Activated naive CD8-positive, alpha-beta T cell treated with anti-CD3 and anti-CD28 coated beads, Interleukin-2, amount 10 ng/mL, durations not matched to agents 7 days and 5 days (primary cell): ENCODE data around the gene RNF148. TPM values are rescaled to one million over a fixed set of nuclear protein-coding genes. Genes with fewer than 3 reads are reported as not detected.

Experiments
- ATAC-seq: fragments of 150-1000 bp; cut with Tn5 transposase; one replicate; pipeline ENCODE4 v1.10.0; 2021; ENCODE audit warnings: low read depth, moderate library complexity
- POLR2A ChIA-PET: fragments of 350-600 bp; sonication (Branson Sonifier 250); formaldehyde crosslinking; loops from one replicate; lab custom pipeline; 2021; ENCODE audit warnings: antibody characterized with exemption; lab: Charles Lee
- DNase-seq: peaks from one replicate; pipeline ENCODE4 v3.0.0; 2021
- H3K27ac Mint-ChIP-seq: one replicate; pipeline ENCODE4 v1.8.0; 2022; ENCODE audit warnings: mild to moderate bottlenecking, mixed read lengths
- H3K27me3 Mint-ChIP-seq: one replicate; pipeline ENCODE4 v1.8.0; 2022; ENCODE audit warnings: mild to moderate bottlenecking, moderate library complexity, mixed read lengths
- H3K36me3 Mint-ChIP-seq: one replicate; pipeline ENCODE4 v1.8.0; 2021; ENCODE audit warnings: mild to moderate bottlenecking, mixed read lengths
- H3K4me1 Mint-ChIP-seq: one replicate; pipeline ENCODE4 v1.8.0; 2021; ENCODE audit warnings: mixed read lengths
- H3K4me3 Mint-ChIP-seq: one replicate; pipeline ENCODE4 v1.8.0; 2022; ENCODE audit warnings: mild to moderate bottlenecking, moderate library complexity, mixed read lengths
- H3K9me3 Mint-ChIP-seq: one replicate; pipeline ENCODE4 v1.8.0; 2021; ENCODE audit warnings: mixed read lengths
- total RNA-seq, 2 experiments: library from RNA; stranded (reverse); gene quantifications; one replicate each; pipeline ENCODE4 v1.2.3, GENCODE V29; 2021

RNF148 gene
- total RNA-seq, 2 experiments from 2014 or later: not detected

- Mint-ChIP-seq H3K27ac (no peak overlapping the region), H3K9me3 (no peaks in the 10 kb centered on the region), H3K4me3 (no peak overlapping the region), H3K27me3 (no peaks in the 10 kb centered on the region), H3K4me1 (no peaks in the 10 kb centered on the region), H3K36me3 (no peaks in the 10 kb centered on the region)
- DNase-seq: no peak
- no peak for ATAC-seq
- POLR2A ChIA-PET: no interaction called here
Observed at GRCh38 chr7:122715183-122715582, 12.5 kb upstream of the RNF148 start.

DNA sequence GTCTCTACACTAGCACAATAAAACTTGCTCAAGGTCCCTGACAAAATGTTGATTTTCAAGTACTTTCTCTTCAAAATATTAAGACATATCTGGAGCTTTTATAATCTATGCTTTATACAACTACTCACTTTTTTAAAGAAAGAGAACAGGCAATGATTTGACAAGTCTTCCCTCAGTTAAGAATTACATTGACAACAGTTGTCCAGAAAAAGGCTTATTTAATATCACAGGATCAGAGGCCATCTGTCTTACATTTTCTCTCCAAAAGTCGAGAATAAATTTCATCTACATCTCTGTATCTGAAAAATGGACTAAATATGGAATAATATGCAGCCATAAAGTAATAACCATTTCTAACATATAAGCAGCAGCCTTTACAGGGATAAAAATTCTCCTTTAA, 8.2 kb upstream of the RNF148 start:
- no peak overlapping the region for H3K27ac Mint-ChIP-seq
- DNase-seq: no peak
- no peaks in the 10 kb centered on the region for H3K4me1 Mint-ChIP-seq
- no peaks in the 10 kb centered on the region for H3K36me3 Mint-ChIP-seq
- POLR2A ChIA-PET: no interaction called here
- ATAC-seq: no peak
- no peaks in the 10 kb centered on the region for H3K27me3 Mint-ChIP-seq
- no peak overlapping the region for H3K4me3 Mint-ChIP-seq
- H3K9me3 Mint-ChIP-seq: no peaks in the 10 kb centered on the region

DNA sequence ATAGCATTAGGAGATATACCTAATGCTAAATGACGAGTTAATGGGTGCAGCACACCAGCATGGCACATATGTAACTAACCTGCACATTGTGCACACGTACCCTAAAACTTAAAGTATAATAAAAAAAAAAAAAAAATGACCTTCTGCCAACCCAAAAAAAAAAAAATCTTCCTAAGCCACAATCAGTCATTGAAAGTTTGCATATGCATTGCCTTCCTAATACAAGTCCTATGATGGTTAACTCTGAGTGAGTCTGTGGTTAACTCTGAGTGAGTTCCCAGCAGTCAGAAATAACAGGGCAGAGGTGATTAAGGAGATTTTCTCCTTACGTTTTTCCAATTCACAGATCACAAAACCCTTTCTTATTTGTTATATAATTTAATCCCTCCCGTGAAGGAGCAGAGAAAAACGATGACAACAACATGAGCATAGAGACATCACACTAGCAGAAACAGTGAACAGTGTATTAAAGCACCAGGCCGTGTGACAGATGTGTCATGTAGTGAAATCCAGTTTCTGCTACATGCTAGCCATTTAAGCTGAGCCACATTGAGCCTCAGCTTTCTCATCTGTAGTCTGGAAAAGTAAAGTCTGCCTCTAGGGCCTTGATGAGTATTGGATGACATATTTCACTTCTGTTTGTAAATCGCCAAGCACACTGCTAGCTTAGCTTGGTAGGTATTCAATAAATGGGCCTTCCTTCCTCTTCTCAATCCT, 7.4 kb upstream of the RNF148 start:
- no peak for ATAC-seq

GRCh38 chr7:122706836-122707235, 4.1 kb upstream of the RNF148 start:
- Mint-ChIP-seq H3K4me3 (no peak overlapping the region), H3K27me3 (no peaks in the 10 kb centered on the region), H3K36me3 (no peaks in the 10 kb centered on the region), H3K4me1 (no peaks in the 10 kb centered on the region), H3K9me3 (peaks cover 1% of the 10 kb centered on the region), H3K27ac (no peak overlapping the region)
- POLR2A ChIA-PET: no interaction called here
- ATAC-seq (no peak), DNase-seq (no peak)

More for the DNA sequence above, 7.4 kb upstream of the RNF148 start:
- no peaks in the 10 kb centered on the region for H3K9me3 Mint-ChIP-seq
- H3K36me3 Mint-ChIP-seq: no peaks in the 10 kb centered on the region
- no peaks in the 10 kb centered on the region for H3K27me3 Mint-ChIP-seq
- no peak overlapping the region for H3K4me3 Mint-ChIP-seq
- no peaks in the 10 kb centered on the region for H3K4me1 Mint-ChIP-seq
- DNase-seq: no peak
- no peak overlapping the region for H3K27ac Mint-ChIP-seq
- POLR2A ChIA-PET: no interaction called here

GRCh38 chr7:122699017-122699416, 3.7 kb downstream of the RNF148 start, which contains the start of gene RNF133:
Gene RNF133 (minus strand): TSS chr7:122699117. CDS start chr7:122698918, 199 bp downstream.
- H3K36me3 Mint-ChIP-seq: no peaks in the 10 kb centered on the region
- ATAC-seq (no peak), DNase-seq (no peak)
- no peak within 1 kb of the TSS for H3K27ac Mint-ChIP-seq
- no peak within 1 kb of the TSS for H3K4me3 Mint-ChIP-seq
- H3K4me1 Mint-ChIP-seq: no peaks in the 10 kb centered on the region
- peaks cover 2% of the 10 kb centered on the region for H3K9me3 Mint-ChIP-seq
- POLR2A ChIA-PET: no interaction called here
- H3K27me3 Mint-ChIP-seq: no peaks in the 10 kb centered on the region

GRCh38 chr7:122695816-122696215, 6.9 kb downstream of the RNF148 start:
- no peaks in the 10 kb centered on the region for H3K27me3 Mint-ChIP-seq
- H3K4me1 Mint-ChIP-seq: no peaks in the 10 kb centered on the region
- ATAC-seq: no peak
- H3K9me3 Mint-ChIP-seq: peaks cover 5% of the 10 kb centered on the region
- POLR2A ChIA-PET: no interaction called here
- DNase-seq: no peak
- H3K4me3 Mint-ChIP-seq: no peak overlapping the region
- H3K36me3 Mint-ChIP-seq: no peaks in the 10 kb centered on the region
- H3K27ac Mint-ChIP-seq: no peak overlapping the region

GRCh38 chr7:122694697-122695096, 8.0 kb downstream of the RNF148 start:
- Mint-ChIP-seq H3K27ac (no peak overlapping the region), H3K36me3 (no peaks in the 10 kb centered on the region), H3K27me3 (no peaks in the 10 kb centered on the region), H3K9me3 (peaks cover 5% of the 10 kb centered on the region), H3K4me3 (no peak overlapping the region), H3K4me1 (no peaks in the 10 kb centered on the region)
- no peak for DNase-seq
- ATAC-seq: no peak
- POLR2A ChIA-PET: no interaction called here

DNA sequence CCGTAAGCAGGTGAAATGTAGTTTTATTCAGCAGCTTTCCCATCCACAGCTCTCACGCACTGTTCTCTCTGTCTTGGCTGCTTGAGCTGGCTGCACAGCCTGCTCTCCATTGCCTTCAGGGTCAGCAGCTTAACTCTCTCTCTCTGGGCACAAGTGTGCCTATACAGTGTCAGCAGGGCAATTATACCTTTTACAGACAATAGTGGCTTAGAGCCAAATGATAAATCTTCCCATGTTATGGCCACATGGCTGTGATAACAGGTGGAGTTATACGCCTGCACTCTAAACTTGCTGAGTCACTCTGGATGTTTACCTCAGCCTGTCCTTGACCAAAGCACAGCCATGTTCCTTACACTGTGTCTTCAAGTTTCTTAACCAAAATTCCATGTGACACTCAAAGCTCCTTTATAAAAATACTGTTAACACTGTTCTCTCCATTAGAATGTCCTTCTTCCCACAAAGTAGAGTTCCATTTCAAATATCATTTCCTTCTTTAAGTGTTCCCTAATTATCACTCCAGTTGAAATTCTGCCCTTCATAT, 9.9 kb downstream of the RNF148 start:
- Mint-ChIP-seq H3K36me3 (no peaks in the 10 kb centered on the region), H3K9me3 (peaks cover 5% of the 10 kb centered on the region), H3K27me3 (no peaks in the 10 kb centered on the region), H3K4me1 (no peaks in the 10 kb centered on the region), H3K4me3 (no peak overlapping the region), H3K27ac (no peak overlapping the region)
- POLR2A ChIA-PET: no interaction called here
- DNase-seq (no peak), ATAC-seq (no peak)

DNA sequence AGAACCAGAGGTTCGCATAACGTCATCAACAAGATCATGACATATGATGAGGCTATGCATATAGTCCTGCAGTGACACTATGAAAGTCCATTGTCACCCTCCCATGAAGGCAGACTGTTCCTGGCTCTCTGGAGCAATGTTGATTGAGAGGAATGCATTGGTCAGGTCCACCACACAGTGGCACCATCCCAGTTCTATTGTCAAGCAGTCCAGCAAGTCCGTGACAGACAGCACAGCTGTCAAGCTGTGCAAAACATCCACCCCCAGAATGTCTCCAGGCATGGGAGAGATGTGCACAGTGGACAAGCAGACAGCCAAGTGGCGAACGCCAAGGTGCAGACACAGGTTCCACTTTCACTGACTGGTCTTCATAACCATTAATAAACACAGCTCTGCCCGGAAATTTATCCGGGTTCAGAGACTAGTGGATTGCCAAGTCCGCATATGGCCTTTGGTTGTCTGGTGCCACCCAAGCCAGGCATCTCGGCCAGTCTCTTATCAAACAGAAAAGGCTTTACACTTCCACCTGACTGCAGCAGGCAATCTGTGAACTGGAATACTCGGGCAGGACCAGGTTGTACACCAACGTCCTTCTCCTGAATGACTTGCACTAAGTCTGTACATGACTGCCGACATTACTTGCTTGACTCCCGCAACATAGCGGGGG, 11.0 kb downstream of the RNF148 start:
- H3K4me3 Mint-ChIP-seq: no peak overlapping the region
- H3K9me3 Mint-ChIP-seq: peaks cover 5% of the 10 kb centered on the region
- no peaks in the 10 kb centered on the region for H3K27me3 Mint-ChIP-seq
- H3K36me3 Mint-ChIP-seq: no peaks in the 10 kb centered on the region
- DNase-seq (no peak), ATAC-seq (no peak)
- no peaks in the 10 kb centered on the region for H3K4me1 Mint-ChIP-seq
- POLR2A ChIA-PET: no interaction called here
- H3K27ac Mint-ChIP-seq: no peak overlapping the region

- POLR2A ChIA-PET: no interaction called here
- Mint-ChIP-seq H3K4me3 (no peak overlapping the region), H3K27me3 (no peaks in the 10 kb centered on the region), H3K36me3 (no peaks in the 10 kb centered on the region), H3K27ac (no peak overlapping the region), H3K4me1 (no peaks in the 10 kb centered on the region), H3K9me3 (peaks cover 5% of the 10 kb centered on the region)
- ATAC-seq (no peak), DNase-seq (no peak)
Observed at GRCh38 chr7:122689346-122690109, 13.2 kb downstream of the RNF148 start.

GRCh38 chr7:122688400-122688998, 14.2 kb downstream of the RNF148 start:
- POLR2A ChIA-PET: no interaction called here
- Mint-ChIP-seq H3K27me3 (no peaks in the 10 kb centered on the region), H3K27ac (no peak overlapping the region), H3K4me3 (no peak overlapping the region), H3K4me1 (no peaks in the 10 kb centered on the region), H3K9me3 (peaks cover 4% of the 10 kb centered on the region), H3K36me3 (no peaks in the 10 kb centered on the region)
- DNase-seq (no peak), ATAC-seq (no peak)

- Mint-ChIP-seq H3K36me3 (no peaks in the 10 kb centered on the region), H3K9me3 (no peaks in the 10 kb centered on the region), H3K4me3 (no peak overlapping the region), H3K4me1 (no peaks in the 10 kb centered on the region), H3K27ac (no peak overlapping the region), H3K27me3 (no peaks in the 10 kb centered on the region)
- no peak for DNase-seq
- POLR2A ChIA-PET: no interaction called here
- ATAC-seq: no peak
Observed at GRCh38 chr7:122686360-122686878, 16.3 kb downstream of the RNF148 start.

DNA sequence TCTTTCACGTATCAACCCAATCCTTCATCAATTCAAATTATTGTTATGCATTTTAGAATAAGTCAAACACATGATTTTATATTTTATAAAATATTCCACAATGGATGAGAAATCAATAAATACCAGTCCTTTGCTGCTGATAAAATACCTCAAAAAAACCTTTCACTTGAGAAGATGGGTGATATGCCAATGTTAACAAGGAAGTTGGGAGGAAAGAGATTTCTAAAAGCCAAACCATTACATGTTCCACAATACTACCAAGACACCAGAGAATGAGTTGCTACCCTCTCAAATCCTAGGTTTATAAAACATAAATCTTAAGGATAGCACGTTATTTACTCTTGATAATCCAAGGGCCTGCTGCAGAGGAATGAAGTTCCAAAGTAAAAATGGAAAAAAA, 18.2 kb downstream of the RNF148 start:
- no peak for ATAC-seq

More for the DNA sequence above, 18.2 kb downstream of the RNF148 start:
- Mint-ChIP-seq H3K4me1 (no peaks in the 10 kb centered on the region), H3K36me3 (no peaks in the 10 kb centered on the region), H3K9me3 (no peaks in the 10 kb centered on the region), H3K27me3 (no peaks in the 10 kb centered on the region), H3K4me3 (no peak overlapping the region), H3K27ac (no peak overlapping the region)
- POLR2A ChIA-PET: no interaction called here
- DNase-seq: no peak
